Coronary artery (tissue), 2 donors: ENCODE results near the gene APOBEC2.
A peak's percentile ranks its signal among the peaks of the same experiment; 100 is the strongest.

Experiments
- DNase-seq: peaks from one replicate; pipeline ENCODE4 v3.0.0-alpha.2; 2017; ENCODE audit warnings: low spot score
- H3K27ac ChIP-seq, 2 donors: fragments of 200-600 bp; sonication (generic); one replicate each; pipeline ENCODE4 v1.5.1; 2016 to 2019
- H3K4me3 ChIP-seq: fragments of 200-600 bp; sonication (generic); 2 replicates; pipeline ENCODE4 v1.5.1; 2016; ENCODE audit warnings: mild to moderate bottlenecking, moderate library complexity
- TF ChIP-seq, protein P1 (sequence below): fragments of 200-600 bp; sonication (generic); IDR thresholded peaks from one replicate; pipeline ENCODE4 v1.5.1; 2019; ENCODE audit warnings: antibody characterized with exemption

APOBEC2 gene

DNA sequence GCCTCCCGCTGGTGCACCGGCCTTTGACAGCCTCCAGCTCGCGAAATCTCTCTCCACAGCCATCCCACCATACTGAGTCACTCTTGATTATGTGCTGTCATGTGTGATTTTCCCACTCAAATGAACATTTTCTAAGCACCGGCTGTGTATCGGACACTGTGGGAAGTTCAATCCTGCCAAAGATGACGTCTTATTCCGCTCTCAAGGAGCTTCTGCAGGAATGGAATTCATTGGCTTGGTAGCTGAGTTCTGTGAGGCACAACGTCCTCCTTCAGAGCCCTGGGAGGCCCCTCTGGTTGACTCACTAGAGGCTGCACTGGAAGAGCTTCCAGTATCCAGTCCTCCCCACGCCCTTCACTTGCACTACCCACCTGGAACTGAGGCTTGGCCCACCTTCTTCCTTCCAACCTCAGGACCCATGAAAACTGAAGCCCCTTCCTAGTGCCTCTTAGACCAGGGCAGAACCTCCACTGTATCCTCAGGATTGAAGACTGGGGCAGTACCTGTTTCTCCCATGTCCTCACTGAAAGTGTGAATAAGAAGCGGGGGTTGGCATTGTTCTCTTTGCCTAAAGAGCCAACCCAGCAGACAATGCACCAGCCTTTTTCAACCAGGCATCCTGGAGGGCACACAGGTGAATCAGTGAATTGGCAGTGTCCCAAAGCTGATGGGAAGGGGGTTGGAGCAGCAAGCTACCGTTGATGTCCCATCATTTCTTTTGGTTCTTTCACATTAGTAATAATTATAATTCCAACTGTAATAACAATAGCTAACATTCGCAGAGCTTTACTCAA, 15.7 kb upstream of the APOBEC2 start:
- H3K4me3 ChIP-seq, result no peak overlapping the region
- TF ChIP-seq, protein P1, sequence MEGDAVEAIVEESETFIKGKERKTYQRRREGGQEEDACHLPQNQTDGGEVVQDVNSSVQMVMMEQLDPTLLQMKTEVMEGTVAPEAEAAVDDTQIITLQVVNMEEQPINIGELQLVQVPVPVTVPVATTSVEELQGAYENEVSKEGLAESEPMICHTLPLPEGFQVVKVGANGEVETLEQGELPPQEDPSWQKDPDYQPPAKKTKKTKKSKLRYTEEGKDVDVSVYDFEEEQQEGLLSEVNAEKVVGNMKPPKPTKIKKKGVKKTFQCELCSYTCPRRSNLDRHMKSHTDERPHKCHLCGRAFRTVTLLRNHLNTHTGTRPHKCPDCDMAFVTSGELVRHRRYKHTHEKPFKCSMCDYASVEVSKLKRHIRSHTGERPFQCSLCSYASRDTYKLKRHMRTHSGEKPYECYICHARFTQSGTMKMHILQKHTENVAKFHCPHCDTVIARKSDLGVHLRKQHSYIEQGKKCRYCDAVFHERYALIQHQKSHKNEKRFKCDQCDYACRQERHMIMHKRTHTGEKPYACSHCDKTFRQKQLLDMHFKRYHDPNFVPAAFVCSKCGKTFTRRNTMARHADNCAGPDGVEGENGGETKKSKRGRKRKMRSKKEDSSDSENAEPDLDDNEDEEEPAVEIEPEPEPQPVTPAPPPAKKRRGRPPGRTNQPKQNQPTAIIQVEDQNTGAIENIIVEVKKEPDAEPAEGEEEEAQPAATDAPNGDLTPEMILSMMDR, result no peak
- DNase-seq, result no peak
- no peak overlapping the region for H3K27ac ChIP-seq

DNA sequence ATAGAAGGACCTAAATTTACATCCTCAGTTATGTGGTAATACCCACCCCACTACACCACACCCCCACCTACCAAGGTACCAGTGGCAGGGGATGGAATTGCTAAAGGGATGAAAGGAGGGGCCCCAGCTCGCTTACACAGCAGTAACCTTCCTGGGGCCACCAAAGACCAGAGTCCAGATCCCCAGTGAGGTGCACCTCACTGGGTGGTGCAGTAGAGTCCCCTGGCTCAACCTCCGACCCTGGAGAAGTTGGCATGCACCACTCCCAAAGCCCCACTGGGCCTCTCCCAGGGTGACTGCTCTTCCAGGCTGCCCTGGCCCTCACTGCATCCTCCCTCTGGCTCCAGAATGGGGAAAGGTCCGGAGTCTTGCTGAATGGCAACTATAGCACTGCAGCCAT, 14.8 kb upstream of the APOBEC2 start:
- H3K4me3 ChIP-seq, result no peak overlapping the region
- TF ChIP-seq, protein P1, result no peak
- no peak overlapping the region for H3K27ac ChIP-seq
- no peak for DNase-seq

DNA sequence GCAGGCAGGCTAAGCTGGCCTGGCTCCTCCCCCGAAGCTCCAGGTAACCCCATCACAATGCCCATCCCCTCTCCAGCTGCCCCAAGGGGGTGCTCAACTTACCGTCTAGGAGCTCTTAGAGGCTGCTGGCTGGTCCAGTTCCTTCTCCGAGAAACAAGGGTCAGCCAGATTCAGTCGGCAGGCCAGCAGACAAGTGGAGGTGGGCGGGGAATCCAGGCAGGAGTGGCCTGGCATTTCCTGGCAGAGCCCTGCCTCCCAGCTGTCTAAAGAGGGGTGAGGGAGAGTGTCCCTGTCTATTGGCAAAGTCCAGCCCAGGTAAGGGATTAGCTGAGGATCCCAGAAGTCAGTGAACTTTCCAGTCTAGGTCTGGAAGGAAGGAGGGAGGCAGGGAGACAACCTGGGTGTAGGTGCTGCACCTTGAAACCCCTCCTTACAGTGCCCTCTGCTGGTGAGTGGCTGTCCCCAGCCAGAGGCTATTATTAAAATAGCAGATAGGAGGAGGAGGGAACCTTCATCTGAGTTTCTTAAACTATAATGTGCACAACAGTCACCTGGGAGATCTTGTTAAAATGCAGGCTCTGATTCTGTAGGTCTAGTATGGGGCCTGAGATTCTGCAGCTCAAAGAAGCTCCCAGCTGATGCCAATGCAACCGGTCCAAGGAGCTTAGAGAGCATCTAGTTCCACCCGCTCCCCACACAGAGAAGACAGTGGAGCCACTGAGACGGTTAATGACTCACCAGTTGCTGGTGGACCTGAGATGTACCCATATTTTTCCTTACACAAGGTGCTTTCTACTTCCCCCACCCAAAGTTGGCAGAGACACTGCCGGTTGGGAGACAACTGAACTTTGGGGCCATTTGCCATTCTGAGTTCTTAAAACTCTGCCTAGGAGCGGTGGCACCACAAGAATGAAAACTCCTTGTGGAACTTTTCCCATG, 13.7 kb upstream of the APOBEC2 start, which contains the start of gene UNC5CL:
Gene UNC5CL, minus strand, starts transcription at position 162 of the 939 bp plus-strand sequence. CDS start 4,147 bp downstream, outside the sequence.
- DNase-seq, result no peak

DNA sequence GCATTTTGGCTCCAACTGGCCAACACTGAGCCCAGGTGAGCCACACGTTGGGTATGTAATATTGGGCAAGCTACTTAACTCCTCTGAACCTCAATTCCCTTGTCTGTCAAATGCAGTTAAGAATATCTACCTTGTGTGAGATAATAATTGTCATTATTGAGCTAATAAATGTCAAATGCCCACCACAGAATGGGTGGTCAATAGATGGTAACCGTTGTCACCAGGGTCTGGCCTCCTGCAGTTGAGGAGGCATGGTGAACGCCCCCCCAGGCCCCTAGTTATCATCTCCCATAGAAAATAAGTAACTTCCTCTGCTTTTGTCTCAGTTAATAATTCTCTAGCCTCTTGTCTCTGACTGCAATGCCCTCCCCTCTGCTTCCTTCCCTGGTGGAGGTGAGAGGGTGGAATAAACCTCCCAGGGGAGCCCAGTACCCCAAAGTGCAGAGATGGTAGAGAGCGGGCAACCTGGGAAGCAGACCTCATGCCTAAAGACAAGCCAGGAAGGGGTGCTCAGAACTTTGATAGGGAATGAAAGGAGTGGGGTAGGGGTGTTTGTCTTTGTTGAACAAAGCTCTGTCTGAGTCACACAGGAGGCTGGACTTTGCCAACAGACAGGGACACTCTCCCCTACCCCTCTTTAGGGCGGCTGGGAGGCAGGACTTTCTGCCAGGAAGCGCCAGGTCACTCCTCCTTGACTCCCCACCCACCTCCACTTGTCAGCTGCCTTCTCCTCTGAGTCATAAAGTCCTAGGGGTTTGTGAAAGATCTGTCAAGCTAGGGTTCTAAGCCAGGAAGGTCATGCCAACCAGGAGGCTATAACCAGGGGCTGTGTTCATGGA, 12.7 kb upstream of the APOBEC2 start:
- no peak for DNase-seq
- no peak overlapping the region for H3K4me3 ChIP-seq
- no peak overlapping the region for H3K27ac ChIP-seq

More for the DNA sequence above, 13.7 kb upstream of the APOBEC2 start, which contains the start of gene UNC5CL:
- no peak within 1 kb of the TSS for H3K27ac ChIP-seq
- TF ChIP-seq, protein P1, result peak; percentile 36
- H3K4me3 ChIP-seq, result no peak within 1 kb of the TSS

DNA sequence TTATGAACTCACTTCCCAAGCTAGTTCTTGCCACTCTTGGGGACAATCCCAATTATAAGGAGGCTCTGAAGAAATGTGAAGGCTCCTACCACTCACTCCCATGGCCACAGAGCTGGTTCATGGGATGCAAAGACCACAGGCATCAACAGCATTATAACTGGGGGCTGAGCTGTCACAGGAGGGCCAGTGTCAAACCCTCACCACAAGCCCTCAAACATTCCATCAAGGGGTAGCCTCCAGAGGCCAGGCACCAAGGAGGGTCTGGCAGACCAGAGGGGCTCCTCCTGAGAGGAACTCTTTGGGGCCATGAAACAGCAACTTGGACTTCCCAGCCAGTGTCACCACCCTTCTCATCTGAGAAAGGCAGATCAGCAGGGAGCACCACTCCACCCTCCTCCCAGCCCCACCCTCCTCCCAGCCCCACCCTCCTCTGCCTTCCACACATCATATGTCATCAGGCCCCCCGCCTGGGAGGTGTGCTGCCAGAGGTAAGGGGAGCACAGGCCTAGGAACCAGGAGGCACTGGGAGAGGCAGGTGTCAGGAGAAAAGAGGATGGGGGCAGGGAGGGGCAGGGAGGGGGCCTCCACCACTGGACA, 12.0 kb upstream of the APOBEC2 start:
- Histone ChIP-seq H3K4me3 (no peak overlapping the region), H3K27ac (no peak overlapping the region)
- no peak for DNase-seq
- TF ChIP-seq, protein P1, result no peak

More for the DNA sequence above, 12.7 kb upstream of the APOBEC2 start:
- TF ChIP-seq, protein P1, result no peak
